Ramos (cell line): ENCODE measurements around the gene NSD1.

ENCODE experiments used
- in situ Hi-C: fragments of 300-500 bp; cut with MboI; formaldehyde crosslinking; loops from one replicate; pipeline ENCODE4 v1.14.3; 2022; ENCODE audit warnings: low sequenced_read_pairs; ENCODE audit not compliant: unreplicated experiment

The NSD1 gene

GRCh38 chr5:177265395-177265794, 131.8 kb downstream of the NSD1 start:
- in situ Hi-C loops: no loop called here

GRCh38 chr5:177269232-177269895, 135.8 kb downstream of the NSD1 start:
- in situ Hi-C loops: no loop called here

- in situ Hi-C loops: no loop called here
Observed at GRCh38 chr5:177269976-177270375, 136.4 kb downstream of the NSD1 start.

- in situ Hi-C loops: no loop called here
Observed at GRCh38 chr5:177270653-177271052, 137.1 kb downstream of the NSD1 start.

GRCh38 chr5:177271113-177271512, 137.5 kb downstream of the NSD1 start:
- in situ Hi-C loops: no loop called here

GRCh38 chr5:177275883-177276282, 142.3 kb downstream of the NSD1 start:
- in situ Hi-C loops: no loop called here

- in situ Hi-C loops: no loop called here
Observed at GRCh38 chr5:177276886-177277285, 143.3 kb downstream of the NSD1 start.

GRCh38 chr5:177288191-177288590, 154.6 kb downstream of the NSD1 start:
- in situ Hi-C loops: no loop called here

GRCh38 chr5:177290816-177291596, 157.4 kb downstream of the NSD1 start:
- in situ Hi-C loops: no loop called here

- in situ Hi-C loops: no loop called here
Observed at GRCh38 chr5:177291735-177292134, 158.2 kb downstream of the NSD1 start.

- in situ Hi-C loops: no loop called here
Observed at GRCh38 chr5:177293819-177294581, 160.4 kb downstream of the NSD1 start.

GRCh38 chr5:177294632-177295031, 161.1 kb downstream of the NSD1 start:
- in situ Hi-C loops: no loop called here

- in situ Hi-C loops: no loop called here
Observed at GRCh38 chr5:177295924-177296323, 162.4 kb downstream of the NSD1 start.

GRCh38 chr5:177296581-177296980, 163.0 kb downstream of the NSD1 start:
- in situ Hi-C loops: no loop called here

GRCh38 chr5:177297922-177298321, 164.3 kb downstream of the NSD1 start:
- in situ Hi-C loops: no loop called here

- in situ Hi-C loops: no loop called here
Observed at GRCh38 chr5:177299697-177300096, 166.1 kb downstream of the NSD1 start.

GRCh38 chr5:177300236-177300880, 166.8 kb downstream of the NSD1 start:
- in situ Hi-C loops: no loop called here

- in situ Hi-C loops: no loop called here
Observed at GRCh38 chr5:177300951-177301350, 167.4 kb downstream of the NSD1 start.

GRCh38 chr5:177301503-177302165, 168.1 kb downstream of the NSD1 start:
- in situ Hi-C loops: no loop called here
